ENCODE data around the gene ZCCHC4. TPM values are rescaled to one million over a fixed set of nuclear protein-coding genes. Genes with fewer than 3 reads are reported as not detected.

Gene ZCCHC4
- polyA plus RNA-seq, 1 donor (not counting 4 experiments of a cell fraction or from before 2014, with no cell fraction given), result 10.8 TPM

GRCh38 chr4:25397305-25397704, 84.7 kb downstream of the ZCCHC4 start:
- Histone ChIP-seq H4K20me1 (ENCODE audit: control insufficient read depth, extremely low read depth, insufficient read depth, low read length) (no peaks in the 10 kb centered on the region), H3K4me2 (ENCODE audit: control insufficient read depth, extremely low read depth, insufficient read depth, low read depth, low read length) (no peak overlapping the region), H3K4me1 (ENCODE audit: control insufficient read depth, extremely low read depth, insufficient read depth, low read length) (no peaks in the 10 kb centered on the region), H2AFZ (ENCODE audit: control insufficient read depth, low read length) (no peak overlapping the region), H3K9me3 (ENCODE audit: control insufficient read depth, low read depth, low read length) (no peaks in the 10 kb centered on the region), H3K27me3 (ENCODE audit: control insufficient read depth, extremely low read depth, insufficient read depth, low read length) (no peaks in the 10 kb centered on the region), H3K36me3 (ENCODE audit: control insufficient read depth in 2 of 2, extremely low read depth in 1 of 2, insufficient read depth in 2 of 2, low read length in 2 of 2) (peaks cover 7 to 16% of the 10 kb centered on the region in 2 experiments), H3K27ac (ENCODE audit: control insufficient read depth, insufficient read depth, low read length) (no peak overlapping the region), H3K4me3 (ENCODE audit: control insufficient read depth in 2 of 3, extremely low read depth in 1 of 3, insufficient read depth in 2 of 3, low read depth in 1 of 3, low read length in 3 of 3) (no peak overlapping the region), H3K79me2 (ENCODE audit: control insufficient read depth, insufficient read depth, low read length) (no peaks in the 10 kb centered on the region), H3K9me1 (ENCODE audit: control insufficient read depth, extremely low read depth, insufficient read depth, low read length) (no peaks in the 10 kb centered on the region), H3K9ac (ENCODE audit: control insufficient read depth, extremely low read depth, insufficient read depth, low read length) (no peak overlapping the region)
- DNase-seq (ENCODE audit: low read depth, low spot score), result no peak
- dilution Hi-C loops (cut with MboI; ENCODE audit: extremely low pct_ligation_motif_present, low sequenced_read_pairs), result no loop called here
- TF ChIP-seq EZH2 (IDR thresholded peaks at IDR 0.05; ENCODE audit: low read length), result no peak
- TF ChIP-seq, protein P1, sequence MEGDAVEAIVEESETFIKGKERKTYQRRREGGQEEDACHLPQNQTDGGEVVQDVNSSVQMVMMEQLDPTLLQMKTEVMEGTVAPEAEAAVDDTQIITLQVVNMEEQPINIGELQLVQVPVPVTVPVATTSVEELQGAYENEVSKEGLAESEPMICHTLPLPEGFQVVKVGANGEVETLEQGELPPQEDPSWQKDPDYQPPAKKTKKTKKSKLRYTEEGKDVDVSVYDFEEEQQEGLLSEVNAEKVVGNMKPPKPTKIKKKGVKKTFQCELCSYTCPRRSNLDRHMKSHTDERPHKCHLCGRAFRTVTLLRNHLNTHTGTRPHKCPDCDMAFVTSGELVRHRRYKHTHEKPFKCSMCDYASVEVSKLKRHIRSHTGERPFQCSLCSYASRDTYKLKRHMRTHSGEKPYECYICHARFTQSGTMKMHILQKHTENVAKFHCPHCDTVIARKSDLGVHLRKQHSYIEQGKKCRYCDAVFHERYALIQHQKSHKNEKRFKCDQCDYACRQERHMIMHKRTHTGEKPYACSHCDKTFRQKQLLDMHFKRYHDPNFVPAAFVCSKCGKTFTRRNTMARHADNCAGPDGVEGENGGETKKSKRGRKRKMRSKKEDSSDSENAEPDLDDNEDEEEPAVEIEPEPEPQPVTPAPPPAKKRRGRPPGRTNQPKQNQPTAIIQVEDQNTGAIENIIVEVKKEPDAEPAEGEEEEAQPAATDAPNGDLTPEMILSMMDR (optimal IDR thresholded peaks at IDR 0.05 in 1 of 3, IDR thresholded peaks at IDR 0.05 in 1 of 3, conservative IDR thresholded peaks at IDR 0.05 in 1 of 3; ENCODE audit: extremely low read depth in 1 of 3, insufficient read depth in 2 of 3, low read length in 3 of 3), result no peak
- FAIRE-seq, result no peak

DNA sequence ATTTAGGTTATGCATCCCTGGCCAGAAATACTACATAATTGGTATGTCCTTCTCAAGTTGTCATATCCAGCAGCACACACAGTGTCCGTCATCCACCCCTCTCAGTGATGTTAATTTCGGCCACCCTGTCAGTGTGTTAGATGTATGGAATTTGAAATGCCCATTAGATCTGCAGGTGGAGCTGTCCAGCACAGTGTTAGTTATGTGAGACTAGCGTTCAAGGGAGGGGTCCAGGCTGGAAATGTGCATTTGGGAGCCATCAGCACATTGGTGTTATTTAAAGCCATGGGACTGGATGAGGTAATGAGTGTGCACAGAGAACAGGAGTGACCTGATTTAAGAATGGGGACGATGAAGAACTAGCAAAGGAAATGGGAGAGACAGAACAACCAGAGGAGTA, 86.9 kb downstream of the ZCCHC4 start:
- Histone ChIP-seq H3K9me1 (ENCODE audit: control insufficient read depth, extremely low read depth, insufficient read depth, low read length) (no peaks in the 10 kb centered on the region), H2AFZ (ENCODE audit: control insufficient read depth, low read length) (no peak overlapping the region), H4K20me1 (ENCODE audit: control insufficient read depth, extremely low read depth, insufficient read depth, low read length) (no peaks in the 10 kb centered on the region), H3K36me3 (ENCODE audit: control insufficient read depth in 2 of 2, extremely low read depth in 1 of 2, insufficient read depth in 2 of 2, low read length in 2 of 2) (peaks cover 0 to 14% of the 10 kb centered on the region in 2 experiments), H3K79me2 (ENCODE audit: control insufficient read depth, insufficient read depth, low read length) (no peaks in the 10 kb centered on the region), H3K9me3 (ENCODE audit: control insufficient read depth, low read depth, low read length) (no peaks in the 10 kb centered on the region), H3K9ac (ENCODE audit: control insufficient read depth, extremely low read depth, insufficient read depth, low read length) (no peak overlapping the region), H3K4me1 (ENCODE audit: control insufficient read depth, extremely low read depth, insufficient read depth, low read length) (no peaks in the 10 kb centered on the region), H3K4me3 (ENCODE audit: control insufficient read depth in 2 of 3, extremely low read depth in 1 of 3, insufficient read depth in 2 of 3, low read depth in 1 of 3, low read length in 3 of 3) (no peak overlapping the region), H3K27ac (ENCODE audit: control insufficient read depth, insufficient read depth, low read length) (no peak overlapping the region), H3K4me2 (ENCODE audit: control insufficient read depth, extremely low read depth, insufficient read depth, low read depth, low read length) (no peak overlapping the region), H3K27me3 (ENCODE audit: control insufficient read depth, extremely low read depth, insufficient read depth, low read length) (no peaks in the 10 kb centered on the region)
- dilution Hi-C loops (cut with MboI; ENCODE audit: extremely low pct_ligation_motif_present, low sequenced_read_pairs), result no loop called here
- TF ChIP-seq, protein P1 (optimal IDR thresholded peaks at IDR 0.05 in 1 of 3, IDR thresholded peaks at IDR 0.05 in 1 of 3, conservative IDR thresholded peaks at IDR 0.05 in 1 of 3; ENCODE audit: extremely low read depth in 1 of 3, insufficient read depth in 2 of 3, low read length in 3 of 3), result no peak
- TF ChIP-seq EZH2 (IDR thresholded peaks at IDR 0.05; ENCODE audit: low read length), result no peak
- FAIRE-seq, result no peak
- no peak for DNase-seq (ENCODE audit: low read depth, low spot score)

Measured in keratinocyte (primary cell).